Measurements from ENCODE around the gene C16orf86. TPM values are rescaled to one million over a fixed set of nuclear protein-coding genes. Genes with fewer than 3 reads are reported as not detected.

The C16orf86 gene
- polyA plus RNA-seq, 3 donors: 2.1 to 2.9 (median 2.5) TPM

Other genes starting within 250 kb of the C16orf86 start
- gene HSD11B2, start 235.7 kb upstream of the C16orf86 start, polyA plus RNA-seq (ENCODE audit: insufficient read length in 3 of 3): 10 to 100 TPM; 44.4 to 54.9 (median 45.6) TPM
- gene ATP6V0D1, start 185.7 kb upstream of the C16orf86 start, polyA plus RNA-seq (ENCODE audit: insufficient read length in 3 of 3): 10 to 100 TPM; 82.9 to 99.8 (median 85.5) TPM
- under 1 TPM in 1 of 3 donors, not detected in 2; 0.17 TPM for gene AGRP, start 183.3 kb upstream of the C16orf86 start, polyA plus RNA-seq (ENCODE audit: insufficient read length in 3 of 3)
- 100 to 1,000 TPM in 2 of 3 donors, 10 to 100 TPM in 1; 93.8 to 115 (median 100) TPM for gene RIPOR1, start 138.0 kb upstream of the C16orf86 start, polyA plus RNA-seq (ENCODE audit: insufficient read length in 3 of 3)
- gene CTCF, start 104.3 kb upstream of the C16orf86 start, polyA plus RNA-seq (ENCODE audit: insufficient read length in 3 of 3): 10 to 100 TPM; 81.5 to 87.2 (median 85.5) TPM
- gene CARMIL2, start 21.7 kb upstream of the C16orf86 start, polyA plus RNA-seq (ENCODE audit: insufficient read length in 3 of 3): 1 to 10 TPM in 1 of 3 donors, under 1 TPM in 2; 0.65 to 1.0 (median 0.81) TPM
- gene ACD, start 6.6 kb upstream of the C16orf86 start, polyA plus RNA-seq (ENCODE audit: insufficient read length in 3 of 3): 10 to 100 TPM; 19.1 to 20.5 (median 19.8) TPM
- 1 to 10 TPM; 2.3 to 3.2 (median 3.2) TPM for gene PARD6A, start 5.9 kb upstream of the C16orf86 start, polyA plus RNA-seq (ENCODE audit: insufficient read length in 3 of 3)
- gene ENKD1, start 64 bp upstream of the C16orf86 start, polyA plus RNA-seq (ENCODE audit: insufficient read length in 3 of 3): 10 to 100 TPM; 17.8 to 21.2 (median 19.4) TPM
- 10 to 100 TPM; 19.5 to 22.0 (median 19.5) TPM for gene GFOD2, start 52.5 kb downstream of the C16orf86 start, polyA plus RNA-seq (ENCODE audit: insufficient read length in 3 of 3)
- gene RANBP10, start 139.7 kb downstream of the C16orf86 start, polyA plus RNA-seq (ENCODE audit: insufficient read length in 3 of 3): 10 to 100 TPM; 19.2 to 22.3 (median 19.2) TPM
- gene TSNAXIP1, start 140.1 kb downstream of the C16orf86 start, polyA plus RNA-seq (ENCODE audit: insufficient read length in 3 of 3): 1 to 10 TPM; 6.2 to 7.8 (median 7.6) TPM
- 10 to 100 TPM; 27.5 to 34.1 (median 32.5) TPM for gene THAP11, start 175.5 kb downstream of the C16orf86 start, polyA plus RNA-seq (ENCODE audit: insufficient read length in 3 of 3)
- 100 to 1,000 TPM; 118 to 138 (median 134) TPM for gene NUTF2, start 180.1 kb downstream of the C16orf86 start, polyA plus RNA-seq (ENCODE audit: insufficient read length in 3 of 3)
- 10 to 100 TPM; 37.3 to 44.4 (median 40.6) TPM for gene CENPT, start 180.9 kb downstream of the C16orf86 start, polyA plus RNA-seq (ENCODE audit: insufficient read length in 3 of 3)
- gene EDC4, start 206.2 kb downstream of the C16orf86 start, polyA plus RNA-seq (ENCODE audit: insufficient read length in 3 of 3): 10 to 100 TPM; 82.0 to 85.6 (median 83.2) TPM
- gene NRN1L, start 218.1 kb downstream of the C16orf86 start, polyA plus RNA-seq (ENCODE audit: insufficient read length in 3 of 3): not detected
- gene PSKH1, start 226.4 kb downstream of the C16orf86 start, polyA plus RNA-seq (ENCODE audit: insufficient read length in 3 of 3): 10 to 100 TPM; 31.6 to 38.0 (median 35.5) TPM

All from right renal cortex interstitium (tissue), 3 donors.